Measurements from ENCODE around the gene CNN2. TPM values are rescaled to one million over a fixed set of nuclear protein-coding genes. Genes with fewer than 3 reads are reported as not detected.

CNN2 gene
- total and polyA plus RNA-seq, 2 of the 4 experiments (the other 2 are of a cell fraction), result 272 to 395 TPM

DNA sequence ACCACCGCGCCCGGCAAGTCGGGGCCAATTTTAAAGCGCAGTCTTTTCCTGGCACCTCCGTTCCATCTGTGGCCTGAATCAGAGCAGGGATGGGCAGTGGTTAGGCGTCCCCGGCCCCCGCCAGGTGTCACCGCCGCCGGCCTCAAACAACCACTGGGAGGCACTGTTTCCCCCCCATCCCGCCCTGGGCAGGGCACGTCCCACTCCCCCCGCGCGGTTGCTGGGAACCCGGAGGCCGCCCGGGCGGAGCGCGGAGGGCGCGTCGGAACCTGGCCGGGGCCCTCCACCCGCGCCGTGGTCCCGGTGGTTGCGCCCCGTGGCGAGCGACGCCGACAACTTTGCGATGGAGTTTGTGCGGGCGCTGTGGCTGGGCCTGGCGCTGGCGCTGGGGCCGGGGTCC lies 26.3 kb upstream of the CNN2 start, which contains the start of gene GRIN3B:
TSS of gene GRIN3B (plus strand) at position 325 of the 400 bp plus-strand sequence. CDS start at position 344, 19 bp downstream.
- in situ Hi-C loops (cut with MboI; ENCODE audit: low sequenced_read_pairs) (no loop called here), dilution Hi-C loops (cut with HindIII; ENCODE audit: low sequenced_read_pairs, unreplicated experiment) (no loop called here), intact Hi-C loops (cut with micrococcal nuclease) (no loop called here)
- POLR2A ChIA-PET (ENCODE audit: unreplicated experiment), result no interaction called here
- H2AK9ac ChIP-seq (replicated peaks; ENCODE audit: low read depth, low read length, poor library complexity), result peak within 1 kb of the TSS; percentile 42
- DNase-seq, result peak; percentile 40
- no peak within 1 kb of the TSS for H3K23ac ChIP-seq (ENCODE audit: low read depth, low read length)
- H3K36me3 ChIP-seq (ENCODE audit: control insufficient read depth, insufficient read depth, low read length), result peaks cover 5% of the 10 kb centered on the region; the same call in 1 of the 2 replicates
- no peak within 1 kb of the TSS for H3K18ac ChIP-seq (ENCODE audit: low read depth, low read length)
- no peak within 1 kb of the TSS for H2BK120ac ChIP-seq (ENCODE audit: low read depth, low read length)
- H3K4me1 ChIP-seq (ENCODE audit: control insufficient read depth, insufficient read depth, low read length), result peaks cover 5% of the 10 kb centered on the region
- 0 out of 2 replicates have a peak, but pooled peaks cover 11% of the 10 kb centered on the region for H4K20me1 ChIP-seq (ENCODE audit: insufficient read depth, low read length)
- peak; percentile 22; the same call in 1 of the 2 replicates for TF ChIP-seq SMC3 (IDR thresholded peaks at IDR 0.05; ENCODE audit: low read depth, low read length)
- no peak for TF ChIP-seq MAFK (IDR thresholded peaks at IDR 0.05; ENCODE audit: low read depth, low read length)
- TF ChIP-seq FOS (IDR thresholded peaks at IDR 0.05; ENCODE audit: low read depth, low read length), result no peak
- TF ChIP-seq RAD21 (IDR thresholded peaks at IDR 0.05; ENCODE audit: low read length), result peak; percentile 35; the same call in 1 of the 2 replicates
- TF ChIP-seq, protein P1, sequence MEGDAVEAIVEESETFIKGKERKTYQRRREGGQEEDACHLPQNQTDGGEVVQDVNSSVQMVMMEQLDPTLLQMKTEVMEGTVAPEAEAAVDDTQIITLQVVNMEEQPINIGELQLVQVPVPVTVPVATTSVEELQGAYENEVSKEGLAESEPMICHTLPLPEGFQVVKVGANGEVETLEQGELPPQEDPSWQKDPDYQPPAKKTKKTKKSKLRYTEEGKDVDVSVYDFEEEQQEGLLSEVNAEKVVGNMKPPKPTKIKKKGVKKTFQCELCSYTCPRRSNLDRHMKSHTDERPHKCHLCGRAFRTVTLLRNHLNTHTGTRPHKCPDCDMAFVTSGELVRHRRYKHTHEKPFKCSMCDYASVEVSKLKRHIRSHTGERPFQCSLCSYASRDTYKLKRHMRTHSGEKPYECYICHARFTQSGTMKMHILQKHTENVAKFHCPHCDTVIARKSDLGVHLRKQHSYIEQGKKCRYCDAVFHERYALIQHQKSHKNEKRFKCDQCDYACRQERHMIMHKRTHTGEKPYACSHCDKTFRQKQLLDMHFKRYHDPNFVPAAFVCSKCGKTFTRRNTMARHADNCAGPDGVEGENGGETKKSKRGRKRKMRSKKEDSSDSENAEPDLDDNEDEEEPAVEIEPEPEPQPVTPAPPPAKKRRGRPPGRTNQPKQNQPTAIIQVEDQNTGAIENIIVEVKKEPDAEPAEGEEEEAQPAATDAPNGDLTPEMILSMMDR (conservative IDR thresholded peaks at IDR 0.05; ENCODE audit: low read depth, low read length), result peak; percentile 58
- no peak for TF ChIP-seq RFX5 (IDR thresholded peaks at IDR 0.05; ENCODE audit: low read depth, low read length)
- TF ChIP-seq MAZ (IDR thresholded peaks at IDR 0.05; ENCODE audit: borderline replicate concordance, low read depth, low read length), result peak; percentile 47; the same call in 1 of the 2 replicates
- TF ChIP-seq BHLHE40 (IDR thresholded peaks at IDR 0.05; ENCODE audit: low read depth, low read length), result no peak
- no peak for TF ChIP-seq POLR2A (IDR thresholded peaks at IDR 0.05; ENCODE audit: low read depth, low read length)
- no peak within 1 kb of the TSS for H3K56ac ChIP-seq (ENCODE audit: extremely low read depth, insufficient read depth, low read length)
- no peak within 1 kb of the TSS for H2AK5ac ChIP-seq (ENCODE audit: low read depth, low read length)
- peak within 1 kb of the TSS; percentile 75 for H3K4me2 ChIP-seq (ENCODE audit: low read depth, low read length)
- no peaks in the 10 kb centered on the region for H3K9me1 ChIP-seq (ENCODE audit: insufficient read depth, low read length)
- ATAC-seq (ENCODE audit: low read depth), result peak; percentile 57
- BruUV-seq (replicated peaks), result no TSS peak
- no peak within 1 kb of the TSS for H3K4ac ChIP-seq (ENCODE audit: low read depth, low read length)
- no peaks in the 10 kb centered on the region for H3K9me3 ChIP-seq (ENCODE audit: control insufficient read depth, insufficient read depth, low read length)
- no peak within 1 kb of the TSS for H4K91ac ChIP-seq (ENCODE audit: insufficient read depth, low read depth, low read length)
- H3K9ac ChIP-seq (ENCODE audit: low read depth, low read length), result no peak within 1 kb of the TSS
- H3K4me3 ChIP-seq (ENCODE audit: insufficient read depth, low read depth, low read length), result peak within 1 kb of the TSS; percentile 53
- peak within 1 kb of the TSS; percentile 87 for H2AFZ ChIP-seq (replicated peaks; ENCODE audit: low read length, poor library complexity)
- H2BK20ac ChIP-seq (ENCODE audit: low read depth, low read length), result no peak within 1 kb of the TSS
- no peak within 1 kb of the TSS for H4K8ac ChIP-seq (ENCODE audit: low read depth in 2 of 2, low read length in 2 of 2)
- H3K79me1 ChIP-seq (ENCODE audit: low read depth in 1 of 2, low read length in 2 of 2), result no peaks in the 10 kb centered on the region
- H3K27ac ChIP-seq (ENCODE audit: insufficient read depth, low read length), result no peak within 1 kb of the TSS
- no peak within 1 kb of the TSS for H2BK15ac ChIP-seq (ENCODE audit: low read depth, low read length)
- CTCF ChIA-PET, result interaction anchor here (0.9 kb wide), 1 partner anchor 18 kb away, joined by 3 read pairs; no protein-coding TSS in a partner anchor
- H3K27me3 ChIP-seq (ENCODE audit: control insufficient read depth, insufficient read depth, low read length), result peaks cover 44% of the 10 kb centered on the region
- H2BK5ac ChIP-seq (ENCODE audit: low read depth, low read length, poor library complexity, severe bottlenecking), result no peak within 1 kb of the TSS
- 4% methylated on average over 19 of the region's 43 CpGs; no CpG with 5 or more reads in 1 of the 2 experiments for WGBS, 2 experiments (ENCODE audit: extremely low coverage in 2 of 2, insufficient read length in 1 of 2)
- H4K5ac ChIP-seq (ENCODE audit: low read depth, low read length), result no peak within 1 kb of the TSS
- H3K14ac ChIP-seq (replicated peaks; ENCODE audit: low read depth, low read length), result no peak within 1 kb of the TSS
